ENCODE results near the gene DNAH17.

DNA sequence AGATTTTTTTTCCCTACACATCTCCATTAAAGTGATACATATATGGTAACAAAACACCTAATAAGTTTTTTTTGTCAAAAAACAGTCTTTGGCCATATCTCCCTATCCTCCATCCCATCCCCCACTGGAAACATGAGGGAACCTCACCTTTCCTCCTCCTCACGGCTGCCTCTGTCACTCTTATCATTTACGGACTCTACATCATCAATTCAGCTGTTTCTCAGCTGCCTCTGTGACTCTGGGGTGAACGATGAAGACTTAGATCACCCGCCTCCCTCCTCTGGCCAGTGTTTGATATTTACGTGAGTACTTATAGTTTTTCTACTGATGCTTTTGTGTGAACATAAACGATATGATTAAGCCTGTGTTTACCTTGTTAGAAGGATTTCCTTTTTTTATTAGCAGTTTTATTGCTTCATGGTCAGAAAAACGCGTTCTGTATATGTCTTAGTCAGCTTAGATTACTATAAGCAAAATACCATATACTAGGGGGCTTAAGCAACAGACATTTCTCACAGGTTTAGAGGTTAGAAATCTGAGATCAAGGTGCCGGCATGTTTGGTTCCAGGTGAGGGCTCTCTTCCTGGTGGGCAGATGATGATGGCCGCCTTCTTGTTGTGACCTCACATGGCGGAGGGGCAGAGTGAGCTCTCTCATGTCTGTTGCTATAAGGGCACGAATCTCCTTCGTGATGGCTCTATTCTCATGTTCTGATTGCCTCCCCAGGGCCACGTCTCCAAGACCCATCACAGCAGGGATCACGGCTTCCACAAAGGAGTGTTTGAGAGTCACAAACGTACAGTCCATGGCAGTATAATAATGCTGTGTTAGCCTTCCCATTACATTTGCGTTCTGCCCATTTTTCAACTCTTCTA lies 32.1 kb downstream of the DNAH17 start:
- TF ChIP-seq PHF8 (conservative IDR thresholded peaks at IDR 0.05; ENCODE audit: low read depth, low read length): no peak
- no peak for TF ChIP-seq BRCA1 (IDR thresholded peaks at IDR 0.05; ENCODE audit: low read depth, low read length)
- no peak for TF ChIP-seq KDM4A (IDR thresholded peaks at IDR 0.05; ENCODE audit: low read depth, low read length, severe bottlenecking)
- TF ChIP-seq, protein P1, sequence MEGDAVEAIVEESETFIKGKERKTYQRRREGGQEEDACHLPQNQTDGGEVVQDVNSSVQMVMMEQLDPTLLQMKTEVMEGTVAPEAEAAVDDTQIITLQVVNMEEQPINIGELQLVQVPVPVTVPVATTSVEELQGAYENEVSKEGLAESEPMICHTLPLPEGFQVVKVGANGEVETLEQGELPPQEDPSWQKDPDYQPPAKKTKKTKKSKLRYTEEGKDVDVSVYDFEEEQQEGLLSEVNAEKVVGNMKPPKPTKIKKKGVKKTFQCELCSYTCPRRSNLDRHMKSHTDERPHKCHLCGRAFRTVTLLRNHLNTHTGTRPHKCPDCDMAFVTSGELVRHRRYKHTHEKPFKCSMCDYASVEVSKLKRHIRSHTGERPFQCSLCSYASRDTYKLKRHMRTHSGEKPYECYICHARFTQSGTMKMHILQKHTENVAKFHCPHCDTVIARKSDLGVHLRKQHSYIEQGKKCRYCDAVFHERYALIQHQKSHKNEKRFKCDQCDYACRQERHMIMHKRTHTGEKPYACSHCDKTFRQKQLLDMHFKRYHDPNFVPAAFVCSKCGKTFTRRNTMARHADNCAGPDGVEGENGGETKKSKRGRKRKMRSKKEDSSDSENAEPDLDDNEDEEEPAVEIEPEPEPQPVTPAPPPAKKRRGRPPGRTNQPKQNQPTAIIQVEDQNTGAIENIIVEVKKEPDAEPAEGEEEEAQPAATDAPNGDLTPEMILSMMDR (IDR thresholded peaks at IDR 0.05; ENCODE audit: control extremely low read depth in 1 of 3, insufficient read depth in 1 of 3, low read depth in 1 of 3, low read length in 3 of 3): no peak
- no peak for TF ChIP-seq JUN (IDR thresholded peaks at IDR 0.05; ENCODE audit: low read depth, low read length)
